ENCODE results near the gene EIF4E1B. TPM values are rescaled to one million over a fixed set of nuclear protein-coding genes. Genes with fewer than 3 reads are reported as not detected.

The EIF4E1B gene
- total RNA-seq, result not detected in 2 replicates

GRCh38 chr5:176629853-176630680 lies at the start of gene EIF4E1B, which contains the start of gene SNCB:
TSS of gene EIF4E1B (plus strand) at chr5:176630675. CDS start at chr5:176642788, 12,113 bp downstream.
TSS of gene SNCB (minus strand) at chr5:176630534. CDS start at chr5:176629654, 880 bp downstream.

GRCh38 chr5:176609724-176610434 lies 20.6 kb upstream of the EIF4E1B start, which contains the start of gene GPRIN1:
TSS of gene GPRIN1 (minus strand) at chr5:176610156. CDS start at chr5:176599834, 10,322 bp downstream.

GRCh38 chr5:176647030-176647842 lies 16.8 kb downstream of the EIF4E1B start, which contains the start of gene TSPAN17:
TSS of gene TSPAN17 (plus strand) at chr5:176647484. CDS start at chr5:176647616, 132 bp downstream.

Other genes with a start within 250 kb of the EIF4E1B start
- gene NOP16, start 242.1 kb upstream of the EIF4E1B start, total RNA-seq, result 9.6 and 26.1 TPM in 2 replicates
- 16.7 and 21.7 TPM in 2 replicates for gene HIGD2A, start 241.9 kb upstream of the EIF4E1B start, total RNA-seq
- gene CLTB, start 214.1 kb upstream of the EIF4E1B start, total RNA-seq, result 95.0 and 155 TPM in 2 replicates
- gene FAF2, start 182.3 kb upstream of the EIF4E1B start, total RNA-seq, result 28.8 and 42.2 TPM in 2 replicates
- gene RNF44, start 93.3 kb upstream of the EIF4E1B start, total RNA-seq, result 0.58 and 1.4 TPM in 2 replicates
- not detected in 2 replicates for gene CDHR2, start 81.3 kb upstream of the EIF4E1B start, total RNA-seq
- 1.7 and 6.1 TPM in 2 replicates for gene GPRIN1, start 20.5 kb upstream of the EIF4E1B start, total RNA-seq
- gene SNCB, start 141 bp upstream of the EIF4E1B start, total RNA-seq, result 0.56 and 1.3 TPM in 2 replicates
- gene TSPAN17, start 16.8 kb downstream of the EIF4E1B start, total RNA-seq, result 22.6 and 40.3 TPM in 2 replicates
- gene UNC5A, start 179.9 kb downstream of the EIF4E1B start, total RNA-seq, result under 0.01 TPM in 1 of 2 replicates, not detected in the other

Measured in regular cardiac myocyte (primary cell).